ENCODE results near the gene TNIP3. TPM values are rescaled to one million over a fixed set of nuclear protein-coding genes. Genes with fewer than 3 reads are reported as not detected.
A peak's percentile ranks its signal among the peaks of the same experiment; 100 is the strongest.

The TNIP3 gene
- total and polyA plus RNA-seq, 4 donors: 0.39 to 2.1 (median 1.4) TPM

DNA sequence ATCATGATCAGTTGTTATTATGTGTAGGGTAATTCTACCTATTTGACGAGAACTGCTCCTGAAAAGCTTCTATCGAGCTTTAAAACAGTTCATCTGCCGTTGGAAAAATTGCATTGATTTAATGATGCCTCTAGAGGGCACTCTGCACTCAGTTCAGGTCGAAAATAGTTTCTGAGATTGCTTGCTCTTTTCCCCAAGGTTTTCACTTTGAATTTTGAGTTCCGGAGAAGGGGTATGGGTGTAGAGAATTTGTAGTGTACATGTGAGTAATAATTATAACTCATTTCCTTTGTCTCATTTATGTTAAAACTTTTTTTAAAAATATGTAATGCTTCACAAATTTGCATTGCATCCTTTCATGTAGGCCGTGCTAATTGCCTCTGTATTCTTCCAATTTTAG, 28.4 kb upstream of the TNIP3 start:
- DNase-seq (ENCODE audit: low read depth in 4 of 6, low spot score in 6 of 6): peak; percentile 24 to 91 (median 43)
- Histone ChIP-seq H3K27me3 (ENCODE audit: control insufficient read depth, insufficient read depth, low read length) (no peaks in the 10 kb centered on the region), H3K27ac (ENCODE audit: low read depth, low read length) (no peak overlapping the region), H3K4me3 (ENCODE audit: low read depth, low read length) (no peak overlapping the region), H3K36me3 (ENCODE audit: control insufficient read depth, insufficient read depth, low read length) (no peaks in the 10 kb centered on the region), H3K4me1 (ENCODE audit: control insufficient read depth, insufficient read depth, low read length) (no peaks in the 10 kb centered on the region), H3K9me3 (ENCODE audit: control insufficient read depth, insufficient read depth, low read length) (no peaks in the 10 kb centered on the region)
- 5% methylated on average over 3 of the region's 6 CpGs for whole genome bisulfite sequencing (ENCODE audit: insufficient coverage)

DNA sequence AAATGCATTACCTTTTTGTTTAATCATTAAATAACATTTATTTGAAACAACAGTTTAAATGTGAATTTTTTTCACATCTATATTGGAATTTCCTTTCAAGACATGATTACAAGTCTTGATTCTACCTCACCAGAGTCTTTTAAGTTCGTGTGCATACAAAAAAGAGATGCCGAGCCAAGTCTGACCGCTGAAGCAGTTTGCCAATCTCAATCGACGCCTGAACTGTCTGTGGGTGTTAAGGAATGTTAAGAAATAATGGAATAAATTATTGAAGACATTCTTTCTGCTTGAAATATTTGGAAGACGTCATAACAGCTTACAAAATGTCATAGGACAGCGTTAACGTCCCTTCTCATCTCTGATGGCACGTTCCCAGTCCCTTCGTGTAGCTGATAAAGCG, 27.9 kb upstream of the TNIP3 start:
- no peak overlapping the region for H3K4me3 ChIP-seq (ENCODE audit: low read depth, low read length)
- H3K27me3 ChIP-seq (ENCODE audit: control insufficient read depth, insufficient read depth, low read length): no peaks in the 10 kb centered on the region
- no peaks in the 10 kb centered on the region for H3K4me1 ChIP-seq (ENCODE audit: control insufficient read depth, insufficient read depth, low read length)
- H3K9me3 ChIP-seq (ENCODE audit: control insufficient read depth, insufficient read depth, low read length): no peaks in the 10 kb centered on the region
- H3K36me3 ChIP-seq (ENCODE audit: control insufficient read depth, insufficient read depth, low read length): no peaks in the 10 kb centered on the region
- 56% methylated on average over 6 of the region's 11 CpGs for WGBS (ENCODE audit: insufficient coverage)
- DNase-seq (ENCODE audit: low read depth in 4 of 6, low spot score in 6 of 6): no peak
- no peak overlapping the region for H3K27ac ChIP-seq (ENCODE audit: low read depth, low read length)

DNA sequence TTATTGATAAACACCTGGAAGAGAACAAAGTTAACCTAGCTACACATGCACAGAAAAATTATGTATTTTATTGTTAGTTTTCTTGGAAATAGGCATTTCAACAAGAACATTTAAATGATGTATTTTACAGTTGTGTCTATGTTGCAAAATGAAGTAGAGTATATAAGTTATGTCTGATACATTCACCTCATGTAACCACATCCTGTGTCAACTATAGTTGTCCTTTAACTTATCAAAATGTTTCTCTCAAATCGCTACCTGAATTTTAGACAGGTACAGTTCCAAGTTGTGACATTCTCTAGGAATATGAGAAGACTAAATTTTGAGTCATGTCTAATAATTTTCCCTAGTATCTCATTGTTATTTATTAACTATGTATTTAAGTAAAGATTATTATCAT, 27.2 kb upstream of the TNIP3 start:
- no peaks in the 10 kb centered on the region for H3K27me3 ChIP-seq (ENCODE audit: control insufficient read depth, insufficient read depth, low read length)
- H3K36me3 ChIP-seq (ENCODE audit: control insufficient read depth, insufficient read depth, low read length): no peaks in the 10 kb centered on the region
- no peaks in the 10 kb centered on the region for H3K4me1 ChIP-seq (ENCODE audit: control insufficient read depth, insufficient read depth, low read length)
- no peak for DNase-seq (ENCODE audit: low read depth in 4 of 6, low spot score in 6 of 6)
- no peak overlapping the region for H3K27ac ChIP-seq (ENCODE audit: low read depth, low read length)
- no peaks in the 10 kb centered on the region for H3K9me3 ChIP-seq (ENCODE audit: control insufficient read depth, insufficient read depth, low read length)
- no peak overlapping the region for H3K4me3 ChIP-seq (ENCODE audit: low read depth, low read length)
- no CpG with 5 or more reads among the region's 1 CpG for WGBS (ENCODE audit: insufficient coverage)

DNA sequence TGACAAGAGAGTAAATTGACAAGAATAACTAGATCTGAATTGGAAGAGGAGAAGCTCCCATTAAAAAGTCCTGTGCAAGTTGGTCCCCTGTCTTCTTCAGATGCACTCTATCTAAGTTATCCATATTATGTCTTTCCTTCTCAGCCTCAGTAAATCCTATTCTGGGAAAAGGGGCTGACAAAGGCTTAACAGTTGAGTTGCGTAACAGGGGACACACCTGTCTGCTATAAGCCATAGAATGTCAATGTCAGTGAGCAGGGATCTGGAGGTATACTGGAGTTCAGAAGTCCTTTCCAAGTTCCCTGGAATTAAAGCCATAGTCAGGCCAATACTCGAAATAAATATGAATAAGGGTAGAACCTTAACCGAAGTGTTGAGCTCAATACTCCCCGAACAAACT, 26.3 kb upstream of the TNIP3 start:
- no peaks in the 10 kb centered on the region for H3K27me3 ChIP-seq (ENCODE audit: control insufficient read depth, insufficient read depth, low read length)
- H3K9me3 ChIP-seq (ENCODE audit: control insufficient read depth, insufficient read depth, low read length): no peaks in the 10 kb centered on the region
- no peaks in the 10 kb centered on the region for H3K36me3 ChIP-seq (ENCODE audit: control insufficient read depth, insufficient read depth, low read length)
- WGBS (ENCODE audit: insufficient coverage): 100% methylated on average over 1 of the region's 4 CpGs
- no peaks in the 10 kb centered on the region for H3K4me1 ChIP-seq (ENCODE audit: control insufficient read depth, insufficient read depth, low read length)
- no peak overlapping the region for H3K27ac ChIP-seq (ENCODE audit: low read depth, low read length)
- H3K4me3 ChIP-seq (ENCODE audit: low read depth, low read length): no peak overlapping the region
- no peak for DNase-seq (ENCODE audit: low read depth in 4 of 6, low spot score in 6 of 6)

DNA sequence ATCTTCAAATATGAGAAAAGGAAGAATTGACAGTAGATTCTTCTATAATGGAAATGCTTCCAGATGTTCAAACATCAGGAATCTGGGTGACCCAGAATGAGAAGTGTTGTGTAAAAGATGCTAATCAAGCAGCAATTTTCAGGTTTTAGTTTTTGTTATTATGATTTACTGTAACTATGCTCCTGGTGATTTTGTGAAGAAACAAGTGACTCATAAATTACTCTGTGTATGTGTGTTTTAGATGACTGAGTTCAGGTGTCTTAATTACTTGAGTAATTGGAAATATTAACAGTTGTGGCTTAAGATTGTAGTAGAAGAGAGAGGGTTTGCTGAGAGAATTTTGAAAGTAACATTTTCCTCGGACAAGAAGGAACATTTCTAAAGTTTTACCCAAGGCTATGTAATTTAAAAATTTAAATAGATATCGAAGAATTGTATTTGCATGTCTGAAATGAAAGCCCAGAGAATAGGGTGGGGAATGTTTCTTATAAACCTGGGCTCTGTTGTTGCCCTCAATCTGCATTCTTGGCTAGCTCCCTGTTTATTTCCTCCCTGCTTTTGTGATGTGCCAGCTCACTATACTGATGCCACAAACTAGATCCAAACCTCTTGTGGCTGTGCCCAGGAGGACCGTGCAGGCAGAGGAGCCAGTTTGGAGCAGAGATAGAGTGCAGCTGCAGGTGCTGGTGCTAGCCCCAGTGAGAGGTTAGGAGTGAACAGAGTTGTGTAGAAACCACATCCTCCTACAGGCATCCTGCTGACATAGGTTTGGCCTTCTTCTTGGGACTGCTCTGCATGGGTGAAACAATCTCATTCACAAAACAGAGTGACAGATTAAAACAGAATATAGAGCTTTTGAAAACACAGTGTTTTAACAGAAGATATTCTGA, 25.4 kb upstream of the TNIP3 start:
- H3K4me1 ChIP-seq (ENCODE audit: control insufficient read depth, insufficient read depth, low read length): no peaks in the 10 kb centered on the region
- peak in 2 of 6 donors; percentile 3 to 18 for DNase-seq (ENCODE audit: low read depth in 4 of 6, low spot score in 6 of 6)
- H3K27ac ChIP-seq (ENCODE audit: low read depth, low read length): no peak overlapping the region
- no peaks in the 10 kb centered on the region for H3K27me3 ChIP-seq (ENCODE audit: control insufficient read depth, insufficient read depth, low read length)
- no peaks in the 10 kb centered on the region for H3K9me3 ChIP-seq (ENCODE audit: control insufficient read depth, insufficient read depth, low read length)
- H3K36me3 ChIP-seq (ENCODE audit: control insufficient read depth, insufficient read depth, low read length): no peaks in the 10 kb centered on the region
- 70% methylated on average over 2 of the region's 3 CpGs for WGBS (ENCODE audit: insufficient coverage)
- H3K4me3 ChIP-seq (ENCODE audit: low read depth, low read length): no peak overlapping the region

DNA sequence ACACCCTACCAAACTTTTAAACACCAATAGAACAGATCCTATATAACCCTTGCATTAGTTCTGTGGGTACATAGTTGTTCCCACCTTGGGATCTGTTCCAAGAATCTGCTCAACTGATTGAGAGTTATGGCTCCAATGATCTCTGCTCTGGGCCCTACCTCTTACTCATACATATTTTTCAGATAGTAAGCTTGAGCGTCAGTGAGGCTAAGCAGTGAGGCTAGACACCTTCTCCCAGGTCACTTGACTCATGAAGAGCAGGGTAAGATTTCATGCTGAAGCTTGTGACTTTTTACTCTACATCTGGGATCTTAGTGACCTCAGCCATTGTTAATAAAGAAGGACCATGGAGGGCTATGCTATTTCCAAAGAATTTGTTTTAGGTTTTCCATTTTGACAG, 23.1 kb upstream of the TNIP3 start:
- H3K4me1 ChIP-seq (ENCODE audit: control insufficient read depth, insufficient read depth, low read length): no peaks in the 10 kb centered on the region
- H3K4me3 ChIP-seq (ENCODE audit: low read depth, low read length): no peak overlapping the region
- H3K36me3 ChIP-seq (ENCODE audit: control insufficient read depth, insufficient read depth, low read length): no peaks in the 10 kb centered on the region
- WGBS (ENCODE audit: insufficient coverage): no CpG with 5 or more reads among the region's 1 CpG
- no peaks in the 10 kb centered on the region for H3K27me3 ChIP-seq (ENCODE audit: control insufficient read depth, insufficient read depth, low read length)
- no peak overlapping the region for H3K27ac ChIP-seq (ENCODE audit: low read depth, low read length)
- no peaks in the 10 kb centered on the region for H3K9me3 ChIP-seq (ENCODE audit: control insufficient read depth, insufficient read depth, low read length)
- no peak for DNase-seq (ENCODE audit: low read depth in 4 of 6, low spot score in 6 of 6)

DNA sequence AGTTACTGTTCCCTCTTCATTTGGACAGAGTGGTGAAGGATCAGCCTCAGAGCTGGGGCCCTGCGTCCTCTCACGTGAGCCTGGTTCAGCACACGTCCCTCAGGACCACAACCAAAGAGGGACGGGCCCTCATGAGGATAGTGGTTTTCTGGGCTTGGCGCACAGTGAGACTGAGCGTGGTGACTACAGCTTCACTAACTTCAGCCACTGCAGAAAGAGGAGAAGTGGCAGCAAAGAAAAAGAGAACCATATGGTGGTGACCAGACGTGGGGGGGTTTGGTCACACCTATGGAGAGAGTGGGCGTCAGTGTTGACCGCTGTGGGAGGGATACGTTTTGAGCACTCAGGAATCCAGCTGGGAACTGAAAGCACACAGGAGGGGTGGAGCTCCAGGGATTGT, 21.8 kb upstream of the TNIP3 start:
- Histone ChIP-seq H3K4me3 (ENCODE audit: low read depth, low read length) (no peak overlapping the region), H3K27ac (ENCODE audit: low read depth, low read length) (no peak overlapping the region), H3K36me3 (ENCODE audit: control insufficient read depth, insufficient read depth, low read length) (no peaks in the 10 kb centered on the region), H3K9me3 (ENCODE audit: control insufficient read depth, insufficient read depth, low read length) (no peaks in the 10 kb centered on the region), H3K4me1 (ENCODE audit: control insufficient read depth, insufficient read depth, low read length) (no peaks in the 10 kb centered on the region), H3K27me3 (ENCODE audit: control insufficient read depth, insufficient read depth, low read length) (no peaks in the 10 kb centered on the region)
- 86% methylated on average over 10 of the region's 10 CpGs for WGBS (ENCODE audit: insufficient coverage)
- DNase-seq (ENCODE audit: low read depth in 4 of 6, low spot score in 6 of 6): no peak

DNA sequence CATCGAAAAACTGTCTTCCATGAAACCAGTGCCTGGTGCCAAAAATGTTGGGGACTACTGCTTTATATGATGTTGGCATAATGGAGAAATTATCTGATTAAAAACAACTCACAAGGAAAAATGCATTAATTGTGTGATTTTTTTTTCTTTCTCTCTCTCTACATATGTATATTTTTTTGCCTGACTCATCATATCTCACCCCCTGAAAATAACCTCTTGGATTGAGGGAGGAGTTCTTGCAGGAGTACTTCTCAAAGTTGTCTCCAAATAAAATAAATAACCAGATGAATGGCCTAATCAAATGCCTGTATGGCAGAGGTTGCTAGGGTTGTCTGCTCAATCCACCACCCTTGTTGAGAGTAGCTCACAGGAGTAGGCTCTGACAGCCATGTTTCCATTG, 19.9 kb upstream of the TNIP3 start:
- DNase-seq (ENCODE audit: low read depth in 4 of 6, low spot score in 6 of 6): no peak
- no peaks in the 10 kb centered on the region for H3K27me3 ChIP-seq (ENCODE audit: control insufficient read depth, insufficient read depth, low read length)
- H3K4me1 ChIP-seq (ENCODE audit: control insufficient read depth, insufficient read depth, low read length): no peaks in the 10 kb centered on the region
- no peak overlapping the region for H3K4me3 ChIP-seq (ENCODE audit: low read depth, low read length)
- no peaks in the 10 kb centered on the region for H3K9me3 ChIP-seq (ENCODE audit: control insufficient read depth, insufficient read depth, low read length)
- H3K36me3 ChIP-seq (ENCODE audit: control insufficient read depth, insufficient read depth, low read length): no peaks in the 10 kb centered on the region
- no CpG with 5 or more reads among the region's 1 CpG for WGBS (ENCODE audit: insufficient coverage)
- H3K27ac ChIP-seq (ENCODE audit: low read depth, low read length): no peak overlapping the region

DNA sequence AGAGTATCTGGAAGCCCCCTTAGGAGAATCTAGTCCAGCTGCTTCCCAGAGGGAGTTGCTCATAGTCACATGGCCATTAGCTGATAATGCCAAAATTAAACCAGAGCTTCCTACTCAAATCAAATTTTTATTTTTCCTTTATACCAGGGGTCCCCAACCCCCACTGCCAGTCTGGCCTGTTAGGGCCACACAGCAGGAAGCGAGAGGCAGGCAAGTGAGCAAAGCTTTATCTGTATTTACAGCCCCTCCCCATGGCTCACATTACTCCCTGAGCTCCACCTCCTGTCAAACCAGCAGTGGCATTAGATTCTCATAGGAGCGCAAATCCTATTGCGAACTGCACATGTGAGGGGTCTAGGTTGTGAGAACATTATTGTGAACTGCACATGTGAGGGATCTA, 19.2 kb upstream of the TNIP3 start:
- H3K9me3 ChIP-seq (ENCODE audit: control insufficient read depth, insufficient read depth, low read length): no peaks in the 10 kb centered on the region
- H3K36me3 ChIP-seq (ENCODE audit: control insufficient read depth, insufficient read depth, low read length): no peaks in the 10 kb centered on the region
- DNase-seq (ENCODE audit: low read depth in 4 of 6, low spot score in 6 of 6): no peak
- H3K4me1 ChIP-seq (ENCODE audit: control insufficient read depth, insufficient read depth, low read length): no peaks in the 10 kb centered on the region
- H3K4me3 ChIP-seq (ENCODE audit: low read depth, low read length): no peak overlapping the region
- H3K27ac ChIP-seq (ENCODE audit: low read depth, low read length): no peak overlapping the region
- H3K27me3 ChIP-seq (ENCODE audit: control insufficient read depth, insufficient read depth, low read length): no peaks in the 10 kb centered on the region
- WGBS (ENCODE audit: insufficient coverage): 100% methylated on average over 1 of the region's 3 CpGs

DNA sequence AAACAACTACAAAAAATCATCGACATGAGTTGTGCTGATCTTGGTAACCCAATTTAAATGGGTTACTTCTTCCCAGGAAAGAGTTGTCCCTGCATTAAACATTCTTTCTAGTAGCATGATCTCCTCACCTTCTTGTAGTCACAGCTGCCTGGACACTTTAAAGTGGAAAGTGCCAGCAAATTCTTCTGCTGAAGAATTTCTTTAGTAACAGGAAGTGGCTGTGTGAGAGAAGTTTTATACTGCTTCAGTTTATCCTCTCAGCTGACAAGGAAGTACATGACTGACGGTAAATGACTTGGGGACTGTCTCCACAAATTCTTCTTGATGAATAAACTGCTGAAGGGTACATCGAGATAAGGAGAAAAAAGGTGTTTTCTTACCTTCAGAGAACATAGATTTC, 18.2 kb upstream of the TNIP3 start:
- H3K4me1 ChIP-seq (ENCODE audit: control insufficient read depth, insufficient read depth, low read length): no peaks in the 10 kb centered on the region
- no peak overlapping the region for H3K4me3 ChIP-seq (ENCODE audit: low read depth, low read length)
- H3K36me3 ChIP-seq (ENCODE audit: control insufficient read depth, insufficient read depth, low read length): no peaks in the 10 kb centered on the region
- no peaks in the 10 kb centered on the region for H3K27me3 ChIP-seq (ENCODE audit: control insufficient read depth, insufficient read depth, low read length)
- no CpG with 5 or more reads among the region's 3 CpGs for WGBS (ENCODE audit: insufficient coverage)
- no peak overlapping the region for H3K27ac ChIP-seq (ENCODE audit: low read depth, low read length)
- no peaks in the 10 kb centered on the region for H3K9me3 ChIP-seq (ENCODE audit: control insufficient read depth, insufficient read depth, low read length)
- DNase-seq (ENCODE audit: low read depth in 4 of 6, low spot score in 6 of 6): no peak

All from spinal cord (tissue), 10 donors.